HepG2 (cell line): ENCODE data around the gene HNRNPL. TPM values are rescaled to one million over a fixed set of nuclear protein-coding genes. Genes with fewer than 3 reads are reported as not detected.

Source experiments
- CHCHD3 ChIP-seq: sonication (generic); formaldehyde crosslinking; IDR thresholded peaks from 2 replicates; pipeline ENCODE4 v1.8.0; 2022; ENCODE audit warnings: mild to moderate bottlenecking, missing genetic modification reagents, moderate library complexity
- FOXC1 ChIP-seq: sonication (generic); formaldehyde crosslinking; IDR thresholded peaks from 2 replicates; pipeline ENCODE4 v1.8.0; 2022; ENCODE audit warnings: mild to moderate bottlenecking, missing genetic modification reagents, borderline replicate concordance
- GMEB1 ChIP-seq: sonication (generic); formaldehyde crosslinking; IDR thresholded peaks from 2 replicates; pipeline ENCODE4 v1.5.1; 2020; ENCODE audit warnings: missing genetic modification reagents, mild to moderate bottlenecking, borderline replicate concordance
- GZF1 ChIP-seq: sonication (generic); formaldehyde crosslinking; IDR thresholded peaks from 2 replicates; pipeline ENCODE4 v1.5.1; 2020; ENCODE audit warnings: mild to moderate bottlenecking, missing genetic modification reagents
- KDM1A ChIP-seq: IDR thresholded peaks from 2 replicates; pipeline ENCODE4 v1.6.1; 2016; ENCODE audit warnings: missing compliant biosample characterization
- KLF6 ChIP-seq: IDR thresholded peaks from 2 replicates; pipeline ENCODE4 v1.8.0; 2016; ENCODE audit warnings: missing biosample characterization, missing genetic modification reagents
- KMT2A ChIP-seq: sonication (generic); formaldehyde crosslinking; IDR thresholded peaks from 2 replicates; pipeline ENCODE4 v1.4.0; 2020; ENCODE audit warnings: missing genetic modification reagents
- MIER3 ChIP-seq: IDR thresholded peaks from 2 replicates; pipeline ENCODE4 v1.6.1; 2016; ENCODE audit warnings: missing compliant biosample characterization, borderline replicate concordance
- MZF1 ChIP-seq: sonication (generic); formaldehyde crosslinking; IDR thresholded peaks from 2 replicates; pipeline ENCODE4 v1.8.1; 2023; ENCODE audit warnings: mild to moderate bottlenecking, missing genetic modification reagents, borderline replicate concordance
- PAX8 ChIP-seq: sonication (generic); formaldehyde crosslinking; IDR thresholded peaks from 2 replicates; pipeline ENCODE4 v1.8.0; 2022; ENCODE audit warnings: mild to moderate bottlenecking, missing genetic modification reagents, borderline replicate concordance
- POLR2G ChIP-seq: fragments of 200-400 bp; formaldehyde crosslinking; IDR thresholded peaks from 2 replicates; pipeline ENCODE4 v1.6.1; 2018; ENCODE audit warnings: mild to moderate bottlenecking, low read depth, low read length, moderate library complexity
- RAD21 ChIP-seq: fragments of 450-650 bp; formaldehyde crosslinking; IDR thresholded peaks from 2 replicates; pipeline ENCODE4 v1.5.0; 2020; ENCODE audit warnings: mild to moderate bottlenecking
- RFXAP ChIP-seq: sonication (generic); formaldehyde crosslinking; IDR thresholded peaks from 2 replicates; pipeline ENCODE4 v1.4.0; 2020; ENCODE audit warnings: missing genetic modification reagents, borderline replicate concordance
- SP4 ChIP-seq: sonication (generic); formaldehyde crosslinking; IDR thresholded peaks from 2 replicates; pipeline ENCODE4 v1.8.1; 2023; ENCODE audit warnings: mild to moderate bottlenecking, missing genetic modification reagents
- TAF15 ChIP-seq: fragments of 200-400 bp; formaldehyde crosslinking; IDR thresholded peaks from one replicate; pipeline ENCODE4 v1.6.1; 2018; ENCODE audit warnings: mild to moderate bottlenecking, low read depth, low read length; ENCODE audit not compliant: poor library complexity, severe bottlenecking
- TARDBP ChIP-seq: sonication (generic); formaldehyde crosslinking; IDR thresholded peaks from 2 replicates; pipeline ENCODE4 v1.8.0; 2022; ENCODE audit warnings: mild to moderate bottlenecking, missing genetic modification reagents
- TMF1 ChIP-seq: sonication (generic); formaldehyde crosslinking; IDR thresholded peaks from 2 replicates; pipeline ENCODE4 v1.8.1; 2022; ENCODE audit warnings: low read depth, missing genetic modification reagents
- ZBTB20 ChIP-seq: sonication (generic); formaldehyde crosslinking; IDR thresholded peaks from 2 replicates; pipeline ENCODE4 v1.8.1; 2023; ENCODE audit warnings: missing genetic modification reagents, low read depth, mild to moderate bottlenecking, borderline replicate concordance
- ZNF607 ChIP-seq: sonication (generic); formaldehyde crosslinking; IDR thresholded peaks from 2 replicates; pipeline ENCODE4 v1.5.1; 2020; ENCODE audit warnings: missing genetic modification reagents, mild to moderate bottlenecking, borderline replicate concordance
- ZNF678 ChIP-seq: sonication (generic); formaldehyde crosslinking; IDR thresholded peaks from 2 replicates; pipeline ENCODE4 v1.4.0; 2020; ENCODE audit warnings: mild to moderate bottlenecking, missing genetic modification reagents
- polyA plus RNA-seq, 8 experiments: library from polyadenylated mRNA; depleted of rRNA in 3 of 8; stranded (reverse) in 7 of 8; unstranded in 1 of 8; fragments of >200 nt; fragmentation: Illumina TruSeq in 4 of 8; extraction: Trizol in 4 of 8; gene quantifications; 2 replicates each; pipeline versions ENCODE4 v1.2.1 to v1.2.3, GENCODE V29; 2011 to 2016; ENCODE audit warnings: low read depth in 4 of 8, missing spikeins in 1 of 8, mixed read lengths in 1 of 8; ENCODE audit not compliant: insufficient read depth in 1 of 8
- total RNA-seq, 5 experiments: library from RNA; depleted of rRNA; stranded (reverse); fragments of >200 nt; fragmentation: Illumina TruSeq; extraction: Trizol; gene quantifications; 2 replicates each; pipeline ENCODE4 v1.2.3, GENCODE V29; 2016; ENCODE audit warnings: low read depth in 1 of 5
- TF ChIP-seq, protein P1 (sequence below): IDR thresholded peaks from 2 replicates; pipeline ENCODE4 v1.6.1; 2016; ENCODE audit warnings: low read depth, missing genetic modification reagents, missing compliant biosample characterization
- TF ChIP-seq, protein P2 (sequence below): sonication (generic); formaldehyde crosslinking; IDR thresholded peaks from 2 replicates; pipeline ENCODE4 v1.5.0; 2020; ENCODE audit warnings: mild to moderate bottlenecking, missing genetic modification reagents

Gene HNRNPL
- total and polyA plus RNA-seq, 2 of the 13 experiments (the other 11 are each of a cell fraction or from before 2014, with no cell fraction given): 156 to 278 TPM

- TF ChIP-seq, protein P1, sequence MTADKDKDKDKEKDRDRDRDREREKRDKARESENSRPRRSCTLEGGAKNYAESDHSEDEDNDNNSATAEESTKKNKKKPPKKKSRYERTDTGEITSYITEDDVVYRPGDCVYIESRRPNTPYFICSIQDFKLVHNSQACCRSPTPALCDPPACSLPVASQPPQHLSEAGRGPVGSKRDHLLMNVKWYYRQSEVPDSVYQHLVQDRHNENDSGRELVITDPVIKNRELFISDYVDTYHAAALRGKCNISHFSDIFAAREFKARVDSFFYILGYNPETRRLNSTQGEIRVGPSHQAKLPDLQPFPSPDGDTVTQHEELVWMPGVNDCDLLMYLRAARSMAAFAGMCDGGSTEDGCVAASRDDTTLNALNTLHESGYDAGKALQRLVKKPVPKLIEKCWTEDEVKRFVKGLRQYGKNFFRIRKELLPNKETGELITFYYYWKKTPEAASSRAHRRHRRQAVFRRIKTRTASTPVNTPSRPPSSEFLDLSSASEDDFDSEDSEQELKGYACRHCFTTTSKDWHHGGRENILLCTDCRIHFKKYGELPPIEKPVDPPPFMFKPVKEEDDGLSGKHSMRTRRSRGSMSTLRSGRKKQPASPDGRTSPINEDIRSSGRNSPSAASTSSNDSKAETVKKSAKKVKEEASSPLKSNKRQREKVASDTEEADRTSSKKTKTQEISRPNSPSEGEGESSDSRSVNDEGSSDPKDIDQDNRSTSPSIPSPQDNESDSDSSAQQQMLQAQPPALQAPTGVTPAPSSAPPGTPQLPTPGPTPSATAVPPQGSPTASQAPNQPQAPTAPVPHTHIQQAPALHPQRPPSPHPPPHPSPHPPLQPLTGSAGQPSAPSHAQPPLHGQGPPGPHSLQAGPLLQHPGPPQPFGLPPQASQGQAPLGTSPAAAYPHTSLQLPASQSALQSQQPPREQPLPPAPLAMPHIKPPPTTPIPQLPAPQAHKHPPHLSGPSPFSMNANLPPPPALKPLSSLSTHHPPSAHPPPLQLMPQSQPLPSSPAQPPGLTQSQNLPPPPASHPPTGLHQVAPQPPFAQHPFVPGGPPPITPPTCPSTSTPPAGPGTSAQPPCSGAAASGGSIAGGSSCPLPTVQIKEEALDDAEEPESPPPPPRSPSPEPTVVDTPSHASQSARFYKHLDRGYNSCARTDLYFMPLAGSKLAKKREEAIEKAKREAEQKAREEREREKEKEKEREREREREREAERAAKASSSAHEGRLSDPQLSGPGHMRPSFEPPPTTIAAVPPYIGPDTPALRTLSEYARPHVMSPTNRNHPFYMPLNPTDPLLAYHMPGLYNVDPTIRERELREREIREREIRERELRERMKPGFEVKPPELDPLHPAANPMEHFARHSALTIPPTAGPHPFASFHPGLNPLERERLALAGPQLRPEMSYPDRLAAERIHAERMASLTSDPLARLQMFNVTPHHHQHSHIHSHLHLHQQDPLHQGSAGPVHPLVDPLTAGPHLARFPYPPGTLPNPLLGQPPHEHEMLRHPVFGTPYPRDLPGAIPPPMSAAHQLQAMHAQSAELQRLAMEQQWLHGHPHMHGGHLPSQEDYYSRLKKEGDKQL (CRISPR knock-in tag): no peak
- TF ChIP-seq POLR2G (peak; percentile 76), KMT2A (no peak), TAF15 (no peak), TARDBP (CRISPR knock-in tag) (peak; percentile 37), TMF1 (CRISPR knock-in tag) (no peak), RFXAP (CRISPR knock-in tag) (peak; percentile 86; the same call in 1 of the 2 replicates), KDM1A (CRISPR knock-in tag) (no peak), PAX8 (CRISPR knock-in tag) (no peak), ZNF678 (CRISPR knock-in tag) (no peak), MZF1 (no peak), GMEB1 (CRISPR knock-in tag) (no peak; the same call in 1 of the 2 replicates), FOXC1 (0 out of 2 replicates have a peak, but pooled peaks have one; percentile 36), ZNF607 (CRISPR knock-in tag) (no peak), KLF6 (CRISPR knock-in tag) (no peak), MIER3 (no peak), GZF1 (no peak), SP4 (CRISPR knock-in tag) (0 out of 2 replicates have a peak, but pooled peaks have one; percentile 10), RAD21 (CRISPR knock-in tag) (peak; percentile 50), ZBTB20 (CRISPR knock-in tag) (no peak), CHCHD3 (CRISPR knock-in tag) (no peak)
- TF ChIP-seq, protein P2, sequence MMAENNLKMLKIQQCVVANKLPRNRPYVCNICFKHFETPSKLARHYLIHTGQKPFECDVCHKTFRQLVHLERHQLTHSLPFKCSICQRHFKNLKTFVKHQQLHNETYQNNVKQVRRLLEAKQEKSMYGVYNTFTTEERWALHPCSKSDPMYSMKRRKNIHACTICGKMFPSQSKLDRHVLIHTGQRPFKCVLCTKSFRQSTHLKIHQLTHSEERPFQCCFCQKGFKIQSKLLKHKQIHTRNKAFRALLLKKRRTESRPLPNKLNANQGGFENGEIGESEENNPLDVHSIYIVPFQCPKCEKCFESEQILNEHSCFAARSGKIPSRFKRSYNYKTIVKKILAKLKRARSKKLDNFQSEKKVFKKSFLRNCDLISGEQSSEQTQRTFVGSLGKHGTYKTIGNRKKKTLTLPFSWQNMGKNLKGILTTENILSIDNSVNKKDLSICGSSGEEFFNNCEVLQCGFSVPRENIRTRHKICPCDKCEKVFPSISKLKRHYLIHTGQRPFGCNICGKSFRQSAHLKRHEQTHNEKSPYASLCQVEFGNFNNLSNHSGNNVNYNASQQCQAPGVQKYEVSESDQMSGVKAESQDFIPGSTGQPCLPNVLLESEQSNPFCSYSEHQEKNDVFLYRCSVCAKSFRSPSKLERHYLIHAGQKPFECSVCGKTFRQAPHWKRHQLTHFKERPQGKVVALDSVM: no peak
Measured at GRCh38 chr19:38850436-38850975, 720 bp upstream of the HNRNPL start (continued).
